ENCODE results near the gene C10orf95.

C10orf95 gene

DNA sequence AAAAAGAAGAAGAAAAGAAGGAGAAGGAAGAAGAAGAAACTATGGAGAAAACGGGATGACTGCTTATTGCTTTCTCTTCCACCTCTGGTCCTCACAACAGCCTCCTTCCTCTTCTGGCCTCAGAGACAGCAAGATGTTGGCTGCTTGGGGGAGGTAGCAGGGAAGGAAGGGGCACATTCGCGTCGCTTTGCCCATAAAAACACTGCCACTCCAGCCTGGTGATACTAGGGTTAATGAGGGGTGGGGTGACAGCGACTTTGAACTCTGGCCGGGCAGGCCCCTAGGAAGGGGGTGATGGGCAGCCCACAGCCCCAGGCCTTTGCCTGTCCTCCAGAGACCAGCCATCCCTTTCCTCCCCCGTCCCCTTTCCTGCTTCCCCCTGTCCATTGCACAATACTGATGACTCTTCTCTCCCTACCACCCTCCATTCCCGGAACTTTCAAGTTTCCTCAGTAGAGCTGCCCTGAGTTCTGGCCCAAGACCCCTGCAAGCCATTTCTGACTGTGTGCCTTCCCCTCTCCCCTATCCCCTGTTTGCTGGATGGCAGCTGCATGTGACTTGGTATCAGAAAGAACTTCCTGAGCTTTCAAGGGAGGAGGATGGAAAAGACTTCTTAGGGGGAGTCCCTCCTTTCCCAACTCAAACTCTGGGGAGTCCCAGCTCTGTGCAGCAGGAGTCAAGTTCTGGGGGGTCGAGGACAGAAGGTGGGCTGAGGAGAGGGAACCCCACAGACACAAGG, 16.8 kb downstream of the C10orf95 start:
- peak; percentile 59 for DNase-seq (ENCODE audit: low read depth)

DNA sequence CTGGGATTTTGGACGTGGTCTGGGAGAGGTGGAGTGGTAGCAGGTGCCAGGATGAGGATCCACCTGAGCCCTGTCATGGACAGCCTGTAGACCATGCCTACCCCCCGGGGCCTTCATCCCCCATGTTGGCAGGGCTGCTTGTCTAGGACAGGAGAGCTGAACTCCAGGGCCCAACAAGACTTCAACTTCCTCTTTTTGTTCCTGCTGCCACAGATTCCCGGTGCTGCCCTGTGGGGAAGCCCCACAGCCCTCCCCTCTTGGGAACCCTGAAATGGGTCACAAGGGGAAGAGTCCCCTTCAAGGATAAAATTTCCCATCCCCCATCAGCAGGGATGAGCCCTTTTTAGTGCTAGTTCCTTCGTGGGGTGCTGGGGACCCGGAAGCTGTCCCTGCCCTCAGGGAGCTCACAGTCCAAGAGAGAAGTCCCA, 17.7 kb downstream of the C10orf95 start:
- DNase-seq (ENCODE audit: low read depth) = no peak

DNA sequence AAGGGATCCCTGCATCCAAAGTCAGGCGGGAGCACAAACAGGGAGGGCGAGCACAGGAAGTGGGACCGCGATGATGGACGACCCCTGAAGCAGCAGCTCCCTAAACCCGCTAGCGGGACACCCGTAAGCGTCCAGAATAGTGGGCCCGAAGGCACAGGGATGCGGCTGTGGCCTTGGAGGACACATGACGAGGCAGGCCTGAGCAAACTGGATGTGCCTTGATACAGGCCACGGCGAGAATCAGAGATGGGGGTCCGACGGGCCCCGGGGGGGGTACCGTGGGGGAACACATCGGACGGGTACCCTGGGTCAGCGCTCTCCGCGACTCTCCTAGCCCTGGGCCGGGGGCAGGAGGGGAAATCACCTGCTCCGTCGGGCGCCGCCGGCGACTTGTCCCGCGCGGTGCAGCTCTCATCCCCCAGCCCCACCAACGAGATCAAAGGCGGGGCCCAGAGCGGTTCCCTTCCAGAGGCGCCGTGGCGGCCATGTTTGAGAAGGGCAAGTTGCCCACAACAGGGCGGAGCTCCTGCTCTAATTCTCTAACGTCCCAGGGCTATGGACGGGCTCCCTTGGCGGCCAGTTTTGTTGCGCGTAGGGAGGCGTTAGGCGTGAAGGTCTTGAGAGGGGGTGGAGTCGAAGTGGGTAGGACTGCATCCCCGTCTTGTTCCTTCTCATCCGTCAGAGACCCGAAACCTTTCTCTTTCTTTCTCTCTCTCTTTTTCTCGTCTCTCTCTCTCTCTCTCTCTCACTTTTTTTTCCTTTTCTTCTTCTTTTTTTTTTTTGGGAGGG, 19.0 kb downstream of the C10orf95 start, which contains the start of gene CUEDC2:
Gene CUEDC2, minus strand, starts transcription at position 413 of the 789 bp plus-strand sequence. CDS start 7,386 bp downstream, outside the sequence.
- peak; percentile 98 for DNase-seq (ENCODE audit: low read depth)

DNA sequence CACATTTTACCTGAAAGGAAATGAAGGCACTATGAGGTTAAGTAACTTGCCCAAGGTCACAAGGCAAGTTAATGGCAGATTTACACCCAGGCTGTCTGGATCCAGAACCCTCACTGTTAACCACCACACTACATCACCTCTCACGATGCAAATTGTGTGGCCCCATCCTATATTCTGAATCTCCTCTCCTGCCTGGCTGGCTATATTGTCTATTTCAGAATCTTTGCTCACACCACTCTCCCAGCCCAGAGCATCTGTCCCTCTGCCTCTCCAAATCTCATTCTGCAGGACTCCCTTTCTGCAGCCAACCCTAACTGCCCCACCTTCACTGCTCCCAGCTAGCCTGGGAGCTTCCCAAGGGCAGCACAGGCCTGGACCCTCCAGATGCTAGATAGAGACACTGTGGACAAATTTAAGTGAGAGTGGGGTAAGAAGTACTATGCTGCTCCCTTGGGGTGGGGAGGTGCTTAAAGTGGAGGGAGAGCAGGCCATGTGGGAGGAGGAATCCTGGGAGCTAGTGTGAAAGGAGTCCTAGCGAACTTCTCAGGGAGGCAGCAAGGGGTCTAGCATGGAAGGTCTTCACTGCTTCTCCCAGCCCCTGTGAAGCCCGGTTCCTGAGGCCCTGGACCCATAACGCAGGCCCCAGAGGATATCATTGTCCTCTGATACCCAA, 19.8 kb downstream of the C10orf95 start:
- peak; percentile 54 for DNase-seq (ENCODE audit: low read depth)

DNA sequence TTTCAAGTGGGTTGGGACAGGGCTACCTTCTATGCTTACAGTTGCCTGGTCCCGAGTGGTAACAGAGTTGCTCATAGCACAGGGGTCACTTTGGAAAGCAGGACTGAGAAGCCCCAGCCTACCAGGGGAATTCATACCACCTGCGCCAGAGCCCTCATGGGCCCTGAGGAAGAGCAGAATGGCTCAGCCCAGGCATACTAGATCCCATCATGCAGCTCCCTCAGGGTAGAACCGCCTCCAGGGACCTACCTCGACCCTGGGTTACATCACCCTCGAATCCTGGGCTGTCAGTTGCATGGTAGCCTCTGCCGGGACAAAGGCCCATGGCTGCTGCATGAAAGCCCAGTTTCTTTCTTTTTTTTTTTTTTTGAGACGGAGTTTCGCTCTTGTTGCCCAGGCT, 21.9 kb downstream of the C10orf95 start:
- DNase-seq (ENCODE audit: low read depth) = no peak

DNA sequence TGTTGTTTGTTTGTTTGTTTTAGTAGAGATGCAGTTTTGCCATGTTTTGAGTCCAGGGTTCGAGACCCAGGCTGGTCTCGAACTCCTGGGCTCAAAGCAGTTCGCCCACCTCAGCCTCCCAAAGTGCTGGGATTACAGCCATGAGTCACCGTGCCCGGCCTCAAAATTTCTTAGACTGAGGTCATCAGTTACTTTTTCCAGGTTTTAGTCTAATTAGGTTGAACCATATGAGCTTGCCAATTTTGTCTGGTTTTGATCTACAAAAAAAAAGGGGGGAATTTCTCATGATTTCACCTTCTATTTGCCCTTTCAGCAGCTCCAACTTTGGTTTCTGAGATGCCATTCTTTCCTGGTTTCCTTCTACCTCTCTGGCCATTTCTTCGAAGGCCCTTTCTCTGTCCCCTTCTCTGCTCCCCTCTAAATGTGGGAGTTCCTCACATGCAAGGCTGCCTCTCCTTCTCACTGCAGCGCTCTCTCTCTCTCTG, 24.5 kb downstream of the C10orf95 start:
- peak; percentile 39 for DNase-seq (ENCODE audit: low read depth)

DNA sequence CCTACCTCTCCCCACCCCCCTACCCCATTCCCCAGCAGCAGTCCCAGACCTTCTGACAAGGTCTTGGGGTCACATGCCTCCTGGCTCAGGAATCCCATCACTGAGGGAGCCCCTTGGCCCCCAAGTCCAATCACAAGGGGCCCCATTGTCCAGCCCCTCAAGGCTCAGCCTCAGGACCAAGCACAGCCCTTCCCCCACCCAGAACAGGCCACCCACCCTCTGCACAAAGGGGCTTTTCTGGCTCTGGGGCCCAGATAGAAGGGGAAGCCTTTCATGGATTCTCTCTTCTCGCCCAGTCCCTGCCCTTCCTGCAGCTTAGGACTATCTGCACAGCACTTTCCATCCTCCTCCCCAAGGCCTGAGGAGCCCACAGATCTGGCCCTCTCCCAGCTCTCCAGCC, 25.9 kb downstream of the C10orf95 start:
- no peak for DNase-seq (ENCODE audit: low read depth)

DNA sequence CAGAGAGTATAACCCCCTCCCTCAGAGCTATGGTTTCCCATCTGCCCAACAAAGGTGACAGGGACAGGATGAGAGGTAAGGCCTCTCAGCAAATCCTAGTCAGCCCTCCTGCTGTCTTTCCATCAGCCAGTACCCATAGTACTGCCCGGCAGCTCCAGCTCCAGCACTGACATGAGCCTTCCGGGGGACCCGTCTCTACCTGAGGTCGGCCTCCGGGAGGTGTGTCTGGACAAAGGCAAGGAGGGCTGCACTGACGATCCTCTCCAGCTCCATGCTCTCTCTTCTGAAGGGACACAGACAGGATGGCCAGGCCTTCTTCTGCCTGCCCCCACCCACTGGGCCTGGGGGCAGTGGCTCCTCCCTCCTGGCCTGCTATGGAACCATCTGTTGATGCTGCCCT, 26.4 kb downstream of the C10orf95 start:
- DNase-seq (ENCODE audit: low read depth) = no peak

DNA sequence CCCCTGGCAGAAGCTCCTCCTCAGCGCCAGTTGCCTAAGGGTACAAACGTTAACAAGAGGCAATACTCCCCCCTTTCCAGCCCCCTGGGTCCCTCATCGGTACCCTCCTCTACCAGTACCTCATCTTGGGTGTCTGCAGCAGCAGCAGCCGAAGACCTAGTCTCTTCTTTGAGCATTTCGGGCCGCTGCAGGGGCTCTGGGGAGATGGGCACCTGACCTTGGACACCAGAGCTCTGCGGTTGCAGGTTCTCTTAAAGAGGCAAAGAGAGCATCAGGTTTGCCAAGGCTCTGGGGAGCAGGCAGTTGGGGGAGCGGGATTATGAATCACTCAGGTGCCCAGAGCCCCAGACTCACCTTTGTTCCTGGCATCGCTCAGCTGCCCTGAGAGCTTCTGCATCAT, 27.2 kb downstream of the C10orf95 start:
- no peak for DNase-seq (ENCODE audit: low read depth)

DNA sequence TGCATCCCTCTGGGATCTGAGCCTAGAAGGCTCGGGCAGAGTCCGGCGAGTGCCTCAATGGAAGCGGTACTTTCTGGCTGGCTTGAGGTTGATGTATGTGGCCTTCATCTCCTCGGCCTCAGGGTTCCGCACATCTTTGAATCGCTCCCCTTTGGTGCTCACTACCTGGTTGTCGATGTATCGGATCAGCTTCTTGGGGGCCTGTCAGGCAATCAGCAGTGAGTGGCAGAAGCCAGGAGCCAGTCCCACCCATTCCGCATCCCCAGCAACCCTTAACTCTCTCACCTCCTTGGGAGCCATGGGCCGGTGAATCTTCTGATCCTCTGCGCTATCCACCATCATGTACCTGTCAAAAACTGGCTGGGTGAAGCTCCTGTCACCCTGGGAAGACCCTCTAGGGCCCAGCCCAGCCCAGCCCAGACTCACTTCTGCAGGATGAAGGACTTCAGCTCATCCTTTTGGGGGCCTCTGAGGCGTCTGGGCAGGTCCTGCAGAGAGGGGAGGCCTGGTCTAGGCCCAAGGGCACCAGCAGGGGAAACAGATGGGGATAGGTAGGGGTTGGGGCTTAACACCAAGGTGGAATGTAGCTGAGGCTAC, 27.9 kb downstream of the C10orf95 start:
- DNase-seq (ENCODE audit: low read depth) = no peak

DNA sequence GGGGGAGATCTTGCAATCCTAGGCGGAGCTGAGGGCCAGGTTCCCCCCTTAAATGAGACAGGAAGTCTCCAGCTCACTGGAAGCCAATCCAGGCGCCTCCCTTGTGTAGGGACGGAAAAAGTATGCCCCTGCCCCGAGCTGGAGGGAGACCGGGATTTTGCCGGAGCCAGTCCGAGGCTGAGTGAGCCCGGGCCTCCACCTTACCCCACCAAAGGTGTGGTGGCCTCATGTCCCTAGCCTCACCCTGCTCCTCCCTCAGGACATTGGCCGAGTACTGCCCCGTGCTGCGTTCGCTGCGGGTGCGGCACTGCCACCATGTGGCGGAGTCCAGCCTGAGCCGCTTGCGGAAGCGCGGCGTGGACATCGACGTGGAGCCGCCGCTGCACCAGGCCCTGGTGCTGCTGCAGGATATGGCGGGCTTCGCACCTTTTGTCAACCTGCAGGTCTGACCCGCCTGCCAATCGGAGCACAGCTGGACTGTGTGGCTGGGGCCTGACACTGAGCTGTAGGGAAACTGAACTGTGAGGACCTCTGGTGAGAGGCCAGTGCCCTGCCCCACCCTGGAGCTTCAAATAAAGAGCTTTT, 28.7 kb downstream of the C10orf95 start:
- peak; percentile 81 for DNase-seq (ENCODE audit: low read depth)

DNA sequence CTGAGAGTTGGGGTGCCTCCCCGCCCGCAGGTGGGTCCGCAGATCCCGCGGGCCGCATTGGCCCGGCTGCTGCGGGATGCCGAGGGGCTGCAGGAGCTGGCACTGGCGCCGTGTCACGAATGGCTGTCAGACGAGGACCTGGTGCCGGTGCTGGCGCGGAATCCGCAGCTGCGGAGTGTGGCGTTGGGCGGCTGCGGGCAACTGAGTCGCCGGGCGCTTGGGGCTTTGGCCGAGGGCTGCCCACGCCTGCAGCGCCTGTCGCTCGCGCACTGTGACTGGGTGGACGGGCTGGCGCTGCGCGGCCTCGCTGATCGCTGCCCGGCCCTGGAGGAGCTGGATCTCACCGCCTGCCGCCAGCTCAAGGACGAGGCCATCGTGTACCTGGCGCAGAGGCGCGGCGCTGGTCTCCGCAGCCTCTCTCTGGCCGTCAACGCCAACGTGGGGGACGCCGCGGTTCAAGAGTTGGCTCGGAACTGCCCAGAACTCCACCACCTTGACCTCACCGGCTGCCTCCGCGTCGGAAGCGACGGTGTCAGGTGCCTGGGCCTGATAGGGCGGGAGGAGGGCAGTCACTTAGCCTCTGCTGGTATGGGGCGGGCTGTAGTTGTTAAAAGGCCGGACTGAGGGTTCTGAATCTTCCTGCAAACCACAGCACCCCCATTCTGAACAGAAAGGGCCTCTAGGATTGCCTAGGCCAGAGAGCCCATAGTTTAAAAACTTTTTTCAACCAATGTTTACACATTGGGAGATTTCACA, 29.4 kb downstream of the C10orf95 start:
- peak; percentile 37 for DNase-seq (ENCODE audit: low read depth)

DNA sequence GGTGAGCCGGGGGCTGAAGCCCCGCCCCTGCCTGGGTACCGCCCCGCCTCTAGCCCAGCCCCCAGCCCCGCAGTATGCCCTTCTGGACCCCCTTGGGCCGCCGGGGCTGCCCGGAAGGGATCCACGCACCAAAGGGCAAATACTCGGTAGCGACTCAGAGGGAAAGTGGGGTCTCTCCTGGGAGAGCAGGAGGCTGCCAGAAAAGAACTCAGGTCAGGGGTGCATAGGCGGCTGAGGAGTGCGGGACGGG, 29.9 kb downstream of the C10orf95 start:
- DNase-seq (ENCODE audit: low read depth) = no peak

DNA sequence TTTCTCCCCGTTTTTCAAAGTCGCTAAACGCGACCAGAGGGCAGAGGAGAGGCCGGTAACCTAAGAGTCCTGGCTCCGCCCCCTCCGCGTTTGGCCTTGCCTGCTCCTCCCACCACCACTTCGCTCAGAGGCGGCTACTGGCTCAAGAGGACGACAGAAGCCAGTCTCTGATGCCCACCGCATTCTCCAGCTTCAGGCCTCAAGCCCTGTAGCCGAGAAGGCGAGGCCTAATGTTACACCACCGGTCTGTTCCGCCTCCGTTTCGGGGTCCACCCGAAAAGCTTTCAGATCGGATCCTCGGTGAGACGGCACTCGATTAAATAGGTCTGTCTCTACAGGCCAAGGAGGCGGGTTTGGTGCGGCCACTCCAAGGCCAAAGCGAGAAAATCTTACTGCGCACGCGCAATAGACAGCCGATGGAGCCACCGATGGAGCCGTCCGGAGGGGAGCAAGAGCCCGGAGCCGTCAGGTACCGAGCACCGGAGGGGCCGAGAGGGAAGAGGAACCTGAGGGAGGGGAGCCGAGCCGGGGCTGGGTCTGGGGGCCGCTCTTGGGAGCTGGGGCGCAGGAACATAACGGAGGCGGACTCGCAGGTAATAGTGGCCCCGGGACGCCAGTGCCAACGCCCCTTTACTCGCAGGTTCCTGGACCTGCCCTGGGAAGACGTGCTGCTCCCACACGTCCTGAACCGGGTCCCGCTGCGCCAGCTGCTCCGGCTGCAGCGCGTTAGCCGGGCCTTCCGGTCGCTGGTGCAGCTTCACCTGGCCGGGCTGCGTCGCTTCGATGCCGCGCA, 30.4 kb downstream of the C10orf95 start, which contains the start of gene FBXL15:
Gene FBXL15, plus strand, starts transcription at position 123 of the 793 bp plus-strand sequence. Its CDS starts 294 bp downstream, at position 417.
- peak; percentile 98 for DNase-seq (ENCODE audit: low read depth)

DNA sequence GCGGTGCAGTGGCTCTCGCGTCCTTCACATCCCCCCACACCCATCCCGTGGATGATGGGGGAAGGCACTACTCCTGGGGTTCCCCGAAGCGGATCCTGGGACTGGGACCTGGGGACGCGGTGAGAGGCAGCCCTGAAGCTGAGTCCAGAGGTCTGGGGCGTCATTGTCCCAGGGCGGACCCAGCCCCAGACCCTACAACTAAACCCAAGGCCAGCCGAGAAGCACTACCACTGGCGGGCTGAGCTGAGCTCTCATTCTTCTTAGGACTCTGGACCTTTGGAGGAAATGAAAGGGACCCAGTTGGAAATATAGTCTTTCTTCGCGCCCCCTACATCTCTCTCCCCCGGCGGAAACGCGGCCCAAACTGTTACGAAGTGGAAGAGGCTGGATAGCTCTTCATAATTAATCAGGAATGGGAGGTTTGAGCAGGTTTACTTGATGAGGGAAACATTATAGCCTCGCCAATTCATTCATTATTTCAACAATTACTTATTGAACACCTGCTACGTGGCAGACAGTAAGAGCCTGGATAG, 31.1 kb downstream of the C10orf95 start:
- DNase-seq (ENCODE audit: low read depth) = no peak

DNA sequence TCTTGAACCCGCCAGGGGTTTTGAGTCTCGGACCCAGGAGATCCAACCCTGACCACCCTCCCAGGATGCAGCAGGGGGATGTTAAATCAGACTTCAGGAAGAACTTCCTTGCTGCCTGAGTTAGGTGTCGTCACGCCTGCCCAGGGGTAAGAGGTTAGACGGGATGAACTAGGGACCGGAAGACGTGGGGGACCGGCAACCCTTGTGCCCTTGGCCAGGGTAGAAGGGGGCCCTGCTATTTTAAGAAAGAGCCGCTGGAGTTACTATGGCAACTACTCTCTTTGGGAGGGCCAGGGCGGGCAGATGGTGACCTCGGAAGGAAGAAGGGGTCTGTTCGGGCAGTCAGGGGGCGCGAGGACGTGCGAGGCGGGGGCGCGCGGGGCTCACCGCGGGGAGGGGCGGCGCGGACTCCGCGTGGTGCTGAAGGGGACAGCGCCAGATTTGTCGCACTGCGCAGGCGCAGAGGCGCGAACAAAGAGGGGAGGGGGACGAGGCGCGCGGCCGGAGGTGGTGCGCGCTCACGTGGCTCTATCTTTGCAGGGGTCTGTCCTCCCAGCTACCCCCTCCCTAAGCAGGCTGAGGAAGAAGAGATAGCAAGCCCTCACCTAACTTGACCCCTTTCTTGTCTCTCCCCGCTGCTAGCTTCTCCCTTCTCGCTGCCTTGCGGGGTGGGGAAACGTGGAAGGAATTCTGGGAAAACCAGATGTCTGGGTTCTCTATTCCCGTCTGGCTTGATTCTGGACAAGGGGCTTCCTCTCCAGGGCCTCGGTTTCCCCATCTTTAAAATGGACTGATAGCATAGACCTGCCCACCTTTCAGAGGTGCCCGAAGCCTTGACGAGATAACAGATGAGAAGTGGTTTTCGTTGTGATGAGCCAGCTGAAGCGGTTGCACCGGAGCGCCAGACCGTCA, 31.8 kb downstream of the C10orf95 start:
- DNase-seq (ENCODE audit: low read depth) = peak; percentile 42

DNA sequence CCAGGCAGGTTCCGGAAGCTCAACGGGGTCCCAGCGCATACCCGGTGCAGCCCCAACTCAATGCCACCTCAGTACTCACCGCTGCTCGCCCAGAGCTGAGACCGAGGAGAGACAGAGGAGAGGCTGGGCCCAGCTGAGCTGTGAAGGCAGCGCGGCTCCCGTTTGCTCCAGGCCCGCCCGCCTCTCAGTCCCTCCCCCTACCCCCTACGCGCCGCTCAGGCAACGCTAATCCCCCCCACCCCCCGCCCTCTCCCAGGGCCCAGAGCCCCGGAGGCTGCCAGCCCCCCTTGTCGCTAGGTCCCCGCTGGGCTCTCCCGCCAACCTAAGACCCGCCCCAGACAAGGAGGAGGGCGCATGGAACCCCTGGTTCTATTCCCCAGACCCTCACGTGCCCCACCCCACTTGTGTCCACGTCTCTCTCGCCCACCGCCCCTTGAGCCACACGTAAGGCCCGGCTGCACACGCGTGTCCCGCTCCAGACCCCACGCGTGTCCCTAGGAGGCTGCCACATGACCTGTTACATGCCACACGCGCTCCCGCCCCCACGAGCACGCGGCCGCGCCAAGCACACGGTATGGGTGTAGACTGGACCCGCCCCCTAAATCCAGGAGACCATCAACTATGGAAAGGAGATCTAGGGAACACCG, 32.6 kb downstream of the C10orf95 start, which contains the start of gene PSD:
Gene PSD, minus strand, starts transcription at position 164 of the 647 bp plus-strand sequence. CDS start 1,747 bp downstream, outside the sequence.
- DNase-seq (ENCODE audit: low read depth) = no peak

DNA sequence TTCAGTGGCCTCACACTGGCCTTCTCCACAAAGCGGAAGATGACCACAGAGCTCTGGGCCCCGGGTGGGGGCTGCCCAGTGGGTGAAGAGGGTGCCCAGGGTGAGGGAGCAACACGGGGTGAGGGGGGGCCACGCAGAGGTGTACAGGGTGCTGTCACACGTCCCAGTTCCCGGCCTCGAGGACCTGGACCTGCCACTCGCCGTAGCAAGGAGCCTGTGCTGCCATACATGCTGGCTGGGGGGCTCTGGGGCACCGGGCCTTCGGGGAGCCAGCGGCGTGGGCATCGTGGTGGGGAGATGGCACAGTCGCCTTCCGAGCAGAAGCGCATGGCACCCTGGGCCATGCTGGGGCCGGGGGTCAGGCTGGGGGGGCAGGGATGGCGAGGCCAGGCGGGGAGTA, 34.6 kb downstream of the C10orf95 start:
- no peak for DNase-seq (ENCODE audit: low read depth)
